Stimulated activated CD4-positive, alpha-beta T cell treated with anti-CD3 and anti-CD28 coated beads, TNF-alpha, amount 100 ng/mL, for 4 hours (primary cell): ENCODE measurements around the gene CLDND2.

Source experiments
- DNase-seq, 3 experiments: peaks; one replicate each; pipeline ENCODE4 v3.0.0-alpha.2; 2020; ENCODE audit warnings: low read depth in 3 of 3

CLDND2 gene

GRCh38 chr19:51382004-51382403 is 13.2 kb upstream of the CLDND2 start:
- DNase-seq, result no peak

GRCh38 chr19:51380379-51380778 is 11.6 kb upstream of the CLDND2 start:
- no peak for DNase-seq

GRCh38 chr19:51377422-51377821 is 8.6 kb upstream of the CLDND2 start:
- no peak for DNase-seq

GRCh38 chr19:51375504-51376221 is 6.9 kb upstream of the CLDND2 start:
- no peak for DNase-seq

GRCh38 chr19:51372649-51373504 is 4.1 kb upstream of the CLDND2 start, which contains the start of gene NKG7:
Gene NKG7, minus strand, starts transcription at chr19:51372654. Its CDS starts 119 bp downstream, at chr19:51372535.
- peak; percentile 33 to 68 (median 54) for DNase-seq

GRCh38 chr19:51372021-51372648 is 3.3 kb upstream of the CLDND2 start:
- DNase-seq, result no peak

GRCh38 chr19:51371186-51371690 is 2.4 kb upstream of the CLDND2 start:
- DNase-seq, result no peak

GRCh38 chr19:51370230-51370629 is 1.4 kb upstream of the CLDND2 start:
- DNase-seq, result no peak

- peak; percentile 93 to 98 (median 94) for DNase-seq
These were observed 1.0 kb downstream of the CLDND2 start for GRCh38 chr19:51367565-51368365.

- peak in 1 of 3 experiments; percentile 31 for DNase-seq
These were observed 1.6 kb downstream of the CLDND2 start for GRCh38 chr19:51367255-51367564.

- peak; percentile 81 to 88 (median 86) for DNase-seq
These were observed 2.2 kb downstream of the CLDND2 start for GRCh38 chr19:51366389-51367254.

GRCh38 chr19:51365965-51366388 is 2.8 kb downstream of the CLDND2 start, which contains the start of gene ETFB:
Gene ETFB, minus strand, starts transcription at chr19:51366388. Its CDS starts 62 bp downstream, at chr19:51366326.
- DNase-seq, result no peak

- no peak for DNase-seq
These were observed 3.4 kb downstream of the CLDND2 start for GRCh38 chr19:51365211-51365964.

- no peak for DNase-seq
These were observed 4.3 kb downstream of the CLDND2 start for GRCh38 chr19:51364200-51365106.

GRCh38 chr19:51361239-51361638 is 7.6 kb downstream of the CLDND2 start:
- DNase-seq, result no peak

- DNase-seq, result no peak
These were observed 9.5 kb downstream of the CLDND2 start for GRCh38 chr19:51359294-51359693.

- DNase-seq, result no peak
These were observed 10.9 kb downstream of the CLDND2 start for GRCh38 chr19:51357952-51358351.

- no peak for DNase-seq
These were observed 12.5 kb downstream of the CLDND2 start for GRCh38 chr19:51356159-51356801.
